BJ (cell line): ENCODE data around the gene MCRIP2. TPM values are rescaled to one million over a fixed set of nuclear protein-coding genes. Genes with fewer than 3 reads are reported as not detected.

Experiments used
- CTCF ChIA-PET: fragments of 350-600 bp; formaldehyde crosslinking; extraction: SDS; loops from one replicate; lab custom pipeline; 2021; ENCODE audit warnings: antibody characterized with exemption, inconsistent platforms; lab: Yijun Ruan, JAX
- POLR2A ChIA-PET: fragments of 300-600 bp; sonication (Branson Sonifier 250); formaldehyde crosslinking; extraction: SDS; loops from one replicate; lab custom pipeline; 2021; ENCODE audit warnings: antibody characterized with exemption; lab: Charles Lee
- DNase-seq: peaks from one replicate; pipeline ENCODE4 v3.0.0-alpha.2; 2011; ENCODE audit warnings: low read depth
- H3K27me3 ChIP-seq: 2 replicates; pipeline ENCODE4 v1.6.0; 2011; ENCODE audit warnings: low read length; ENCODE audit not compliant: control insufficient read depth, insufficient read depth
- H3K36me3 ChIP-seq: 2 replicates; pipeline ENCODE4 v1.5.1; 2011; ENCODE audit warnings: low read length; ENCODE audit not compliant: control insufficient read depth, insufficient read depth
- H3K4me3 ChIP-seq: 2 replicates; pipeline ENCODE4 v1.5.1; 2011; ENCODE audit warnings: low read depth, mild to moderate bottlenecking, control low read depth, low read length
- CTCF ChIP-seq: IDR thresholded peaks from 2 replicates; pipeline ENCODE4 v1.5.1; 2011; ENCODE audit warnings: low read depth, mild to moderate bottlenecking, control low read depth, inconsistent platforms, low read length, moderate library complexity; ENCODE audit not compliant: insufficient read depth
- polyA minus RNA-seq: library from RNA; depleted of rRNA, polyadenylated mRNA; stranded (reverse); fragments of >200 nt; gene quantifications from 2 replicates; pipeline ENCODE4 v1.2.3, GENCODE V29; 2011; rRNA and poly(A)+ RNA removed
- polyA plus RNA-seq: library from polyadenylated mRNA; depleted of rRNA; stranded (reverse); fragments of >200 nt; gene quantifications from 2 replicates; pipeline ENCODE4 v1.2.3, GENCODE V29; 2011; rRNA removed

Gene MCRIP2
- polyA plus RNA-seq (10.6 and 16.5 TPM in 2 replicates), polyA minus RNA-seq (2.5 and 2.7 TPM in 2 replicates)

GRCh38 chr16:641326-642188 lies at the start of gene MCRIP2:
Gene MCRIP2, plus strand, starts transcription at chr16:641828. Its CDS starts 164 bp downstream, at chr16:641992.
- CTCF ChIA-PET: interaction anchor here (1.1 kb wide), 1 partner anchor 19 kb away, joined by 3 read pairs; no protein-coding TSS in a partner anchor
- no peak for TF ChIP-seq CTCF
- POLR2A ChIA-PET: no interaction called here

GRCh38 chr16:591892-592517 lies 49.6 kb upstream of the MCRIP2 start:
- H3K27me3 ChIP-seq: no peaks in the 10 kb centered on the region
- POLR2A ChIA-PET: no interaction called here
- no peak overlapping the region for H3K4me3 ChIP-seq
- H3K36me3 ChIP-seq: peaks cover 8% of the 10 kb centered on the region; the same call in 1 of the 2 replicates
- CTCF ChIA-PET: no interaction called here
- no peak for DNase-seq
- no peak for TF ChIP-seq CTCF

More at GRCh38 chr16:641326-642188, at the start of gene MCRIP2:
- Histone ChIP-seq H3K27me3 (no peaks in the 10 kb centered on the region), H3K36me3 (peaks cover under 1% of the 10 kb centered on the region), H3K4me3 (peak within 1 kb of the TSS; percentile 59)
- DNase-seq: no peak

DNA sequence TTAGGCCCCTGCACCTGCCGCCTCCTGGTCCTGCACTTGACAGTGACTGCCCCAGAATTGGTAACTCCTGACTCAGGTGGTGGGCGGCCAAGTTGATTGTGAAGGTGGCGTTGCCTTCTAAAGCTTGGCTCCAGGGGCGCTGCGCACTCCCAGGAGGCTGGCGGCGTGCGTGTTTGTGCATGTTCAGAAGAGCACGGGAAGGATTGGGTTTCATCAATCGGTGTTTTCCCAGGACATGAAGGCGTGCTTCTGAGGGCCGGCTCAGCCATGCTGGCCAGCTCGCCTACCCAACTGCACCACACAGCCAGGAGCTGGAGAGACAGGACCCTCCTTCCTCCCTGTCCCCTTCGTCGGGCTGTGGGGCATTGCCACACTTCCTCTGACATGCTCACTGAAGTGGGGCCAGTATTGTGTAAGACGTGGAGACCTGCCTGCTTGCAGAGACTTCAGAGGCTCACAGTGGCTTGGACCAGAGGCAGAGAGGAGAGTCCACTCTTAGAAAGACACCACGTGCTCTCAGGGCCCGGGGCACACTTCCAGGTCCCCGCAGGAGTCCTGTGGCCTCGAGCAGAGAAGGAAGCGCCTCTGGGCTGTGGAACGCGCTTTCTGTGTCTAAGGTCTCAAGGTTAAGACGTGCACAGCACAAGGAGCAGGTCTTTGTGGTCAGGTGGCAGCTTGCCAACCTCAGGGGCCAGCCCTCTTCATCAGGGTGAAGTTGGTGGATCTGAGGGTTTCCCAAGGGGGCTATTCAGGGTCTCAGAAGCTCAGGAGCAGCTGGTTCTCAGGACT lies 48.9 kb upstream of the MCRIP2 start:
- H3K36me3 ChIP-seq: peaks cover 8% of the 10 kb centered on the region; the same call in 1 of the 2 replicates
- H3K4me3 ChIP-seq: no peak overlapping the region
- no peaks in the 10 kb centered on the region for H3K27me3 ChIP-seq
- ChIA-PET POLR2A (no interaction called here), CTCF (interaction anchor here (0.6 to 1.6 kb wide), 3 partner anchors 17 to 347 kb away, joined by 3 to 5 read pairs (median 3); no protein-coding TSS in a partner anchor)
- TF ChIP-seq CTCF: no peak
- no peak for DNase-seq

DNA sequence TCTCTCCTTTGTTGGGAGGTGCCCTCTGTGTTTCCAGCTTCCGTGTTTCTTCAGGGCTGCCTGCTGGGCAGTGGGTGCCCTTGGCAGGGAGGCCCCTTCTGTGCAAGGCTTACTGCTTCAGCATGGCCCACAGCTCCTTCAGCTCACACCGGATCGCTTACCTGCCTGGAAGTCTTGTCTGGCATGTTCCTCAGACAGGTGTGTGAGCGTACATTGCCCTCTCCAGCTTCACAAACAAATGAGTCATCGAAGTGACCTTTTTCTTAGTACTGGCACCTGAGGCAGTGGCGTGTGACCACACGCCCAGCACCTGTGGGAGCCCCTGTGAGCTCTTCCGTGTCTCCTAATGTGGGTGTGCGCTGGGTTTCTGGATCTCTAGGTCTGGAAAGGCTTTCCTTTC lies 48.2 kb upstream of the MCRIP2 start:
- no peak overlapping the region for H3K4me3 ChIP-seq
- POLR2A ChIA-PET: no interaction called here
- no peak for DNase-seq
- peaks cover 8% of the 10 kb centered on the region; the same call in 1 of the 2 replicates for H3K36me3 ChIP-seq
- TF ChIP-seq CTCF: no peak
- H3K27me3 ChIP-seq: no peaks in the 10 kb centered on the region
- CTCF ChIA-PET: interaction anchor here (0.6 to 1.6 kb wide), 2 partner anchors 66 to 348 kb away, joined by 3 to 5 read pairs; no protein-coding TSS in a partner anchor
